Measurements from ENCODE around the gene ACIN1. TPM values are rescaled to one million over a fixed set of nuclear protein-coding genes. Genes with fewer than 3 reads are reported as not detected.
A peak's percentile ranks its signal among the peaks of the same experiment; 100 is the strongest.

ACIN1 gene
- total and polyA plus RNA-seq, 9 of the 15 experiments (the other 6 are each of a cell fraction or from before 2014, with no cell fraction given): 5.0 to 196 (median 129) TPM

DNA sequence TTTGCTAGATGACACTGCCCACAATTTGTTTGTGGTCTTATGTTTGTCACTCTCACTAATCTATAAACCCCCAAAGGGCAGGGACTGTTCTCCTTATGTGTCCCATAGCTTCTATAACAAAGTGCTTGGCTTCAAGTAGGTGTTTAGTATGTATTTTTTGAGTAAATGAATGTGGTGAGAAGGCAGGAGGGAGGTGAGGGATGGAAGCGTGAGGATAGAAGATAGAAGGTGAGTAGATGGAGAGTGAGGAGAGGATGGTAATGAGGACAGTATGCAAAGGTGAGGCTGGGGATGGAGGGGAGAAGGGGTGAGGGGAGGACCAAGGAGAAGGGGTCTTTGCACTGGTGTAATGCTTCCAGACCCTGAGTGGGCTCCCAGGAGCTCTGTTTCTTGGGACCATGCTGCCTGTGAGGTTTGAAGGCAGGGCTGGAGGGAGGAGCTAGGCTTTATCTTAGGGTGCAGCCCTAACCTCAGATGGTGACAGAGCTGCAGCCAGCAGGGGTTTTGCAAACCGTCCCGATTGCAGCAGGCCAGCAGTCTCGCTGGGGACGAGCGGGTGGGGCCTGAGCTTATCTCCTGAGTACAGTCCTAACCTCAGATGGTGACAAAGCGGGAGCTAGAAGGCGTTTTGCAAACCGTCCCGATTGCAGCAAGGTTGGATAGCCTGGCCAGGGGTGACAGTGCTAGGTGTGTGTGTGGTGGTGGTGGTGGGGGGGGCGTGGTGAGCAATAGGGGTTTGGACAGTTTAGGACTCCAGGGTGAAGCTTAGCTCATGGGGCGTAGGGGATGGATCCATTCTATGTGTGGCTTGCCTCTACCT, 17.6 kb upstream of the ACIN1 start (continued):
- peak; percentile 92 for TF ChIP-seq FOXM1 (IDR thresholded peaks at IDR 0.05; ENCODE audit: low read depth)
- TF ChIP-seq FOXM1 (CRISPR knock-in tag; IDR thresholded peaks at IDR 0.05; ENCODE audit: low read depth): peak; percentile 47; the same call in 1 of the 2 replicates
- peak; percentile 84 for TF ChIP-seq NCOA1 (IDR thresholded peaks at IDR 0.05; ENCODE audit: low read depth)
- peak; percentile 92 for TF ChIP-seq ZBTB33 (CRISPR knock-in tag; IDR thresholded peaks at IDR 0.05)
- TF ChIP-seq ZBTB11 (CRISPR knock-in tag; IDR thresholded peaks at IDR 0.05): peak in 1 of 3 experiments; percentile 62; a peak in 1 of 6 replicates
- TF ChIP-seq TSC22D4 (tag; IDR thresholded peaks at IDR 0.05): no peak
- TF ChIP-seq HEY1 (CRISPR knock-in tag; IDR thresholded peaks at IDR 0.05; ENCODE audit: borderline replicate concordance): no peak
- TF ChIP-seq HLTF (IDR thresholded peaks at IDR 0.05): 0 out of 2 replicates have a peak, but pooled peaks have one; percentile 77
- 0 out of 2 replicates have a peak, but pooled peaks have one; percentile 59 for TF ChIP-seq HBP1 (CRISPR knock-in tag; IDR thresholded peaks at IDR 0.05)
- TF ChIP-seq ZNF583 (CRISPR knock-in tag; IDR thresholded peaks at IDR 0.05): peak; percentile 68; the same call in 1 of the 2 replicates
- TF ChIP-seq, protein P1, sequence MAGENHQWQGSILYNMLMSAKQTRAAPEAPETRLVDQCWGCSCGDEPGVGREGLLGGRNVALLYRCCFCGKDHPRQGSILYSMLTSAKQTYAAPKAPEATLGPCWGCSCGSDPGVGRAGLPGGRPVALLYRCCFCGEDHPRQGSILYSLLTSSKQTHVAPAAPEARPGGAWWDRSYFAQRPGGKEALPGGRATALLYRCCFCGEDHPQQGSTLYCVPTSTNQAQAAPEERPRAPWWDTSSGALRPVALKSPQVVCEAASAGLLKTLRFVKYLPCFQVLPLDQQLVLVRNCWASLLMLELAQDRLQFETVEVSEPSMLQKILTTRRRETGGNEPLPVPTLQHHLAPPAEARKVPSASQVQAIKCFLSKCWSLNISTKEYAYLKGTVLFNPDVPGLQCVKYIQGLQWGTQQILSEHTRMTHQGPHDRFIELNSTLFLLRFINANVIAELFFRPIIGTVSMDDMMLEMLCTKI (IDR thresholded peaks at IDR 0.05; ENCODE audit: partially characterized antibody): no peak
- TF ChIP-seq MTF1 (CRISPR knock-in tag; IDR thresholded peaks at IDR 0.05; ENCODE audit: borderline replicate concordance): no peak
- no peak for TF ChIP-seq ATF6 (CRISPR knock-in tag; IDR thresholded peaks at IDR 0.05)
- peak in 1 of 2 experiments; percentile 78; a peak in 1 of 3 replicates for TF ChIP-seq CBX3 (IDR thresholded peaks at IDR 0.05; ENCODE audit: borderline replicate concordance in 1 of 2, low read length in 2 of 2)
- TF ChIP-seq ZNF175 (CRISPR knock-in tag; IDR thresholded peaks at IDR 0.05; ENCODE audit: low read depth): peak; percentile 60; the same call in 1 of the 2 replicates

All from K562 (cell line).